ENCODE measurements around the gene PLSCR1.
A peak's percentile ranks its signal among the peaks of the same experiment; 100 is the strongest.
"Not testable (repeated sequence)": the region's sequence is repeated elsewhere in the genome, so short reads cannot be mapped to it uniquely, and the experiment has no call there.

PLSCR1 gene

DNA sequence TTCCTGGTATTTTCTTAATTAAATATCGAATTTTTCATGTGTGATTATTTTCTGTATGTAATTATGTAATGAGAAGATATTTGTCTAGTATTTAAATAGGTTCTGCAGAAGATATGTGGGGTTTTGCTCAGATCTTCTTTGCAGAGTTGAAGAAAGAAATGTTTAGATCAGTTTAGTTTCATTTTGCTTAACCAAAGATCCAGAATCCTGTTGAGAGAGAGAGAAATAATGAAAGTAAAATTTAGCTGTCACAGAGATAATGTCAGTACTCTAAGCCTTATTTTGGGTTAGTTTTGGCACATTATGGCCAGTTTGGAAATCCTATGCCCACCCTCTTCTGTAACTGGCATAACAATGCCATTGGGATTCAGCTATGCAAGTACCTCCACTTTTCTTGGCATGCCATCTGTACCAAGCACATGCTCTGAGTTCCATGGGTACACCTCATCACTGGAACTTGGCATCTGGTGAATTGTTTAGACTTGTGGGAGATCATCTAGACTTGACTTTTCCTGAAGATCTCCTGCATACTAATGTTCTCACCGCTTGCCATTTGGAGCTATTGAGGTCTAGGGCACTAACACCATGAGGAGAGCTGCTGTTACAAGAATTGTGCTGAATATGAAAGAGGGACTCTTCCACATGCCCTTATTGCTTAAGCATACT lies 30.9 kb downstream of the PLSCR1 start:
- peak; percentile 27 for DNase-seq (ENCODE audit: low read depth)

GRCh38 chr3:146511402-146512134 lies 32.8 kb downstream of the PLSCR1 start:
- DNase-seq (ENCODE audit: low read depth), result no peak

- DNase-seq (ENCODE audit: low read depth), result no peak
These were observed 36.9 kb downstream of the PLSCR1 start for GRCh38 chr3:146507331-146508120.

DNA sequence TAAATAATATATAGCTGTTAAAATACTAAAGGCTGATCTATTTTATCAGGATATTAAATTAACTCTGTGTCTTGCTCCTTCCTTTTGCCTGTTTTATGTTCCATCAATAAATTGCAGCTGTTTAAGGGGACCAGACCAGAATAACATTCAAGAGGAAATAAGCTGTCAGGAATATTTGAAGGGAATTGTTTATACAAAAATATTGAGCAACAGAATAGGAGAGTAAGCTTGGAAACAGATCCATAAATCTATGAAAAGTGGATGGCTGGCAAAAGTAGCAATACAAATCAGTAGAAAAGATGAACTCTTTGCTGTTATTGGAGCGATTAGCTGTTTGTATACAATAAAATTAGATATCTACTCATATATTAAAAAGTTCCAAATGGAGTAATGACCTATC lies 38.9 kb downstream of the PLSCR1 start:
- DNase-seq (ENCODE audit: low read depth), result no peak

DNA sequence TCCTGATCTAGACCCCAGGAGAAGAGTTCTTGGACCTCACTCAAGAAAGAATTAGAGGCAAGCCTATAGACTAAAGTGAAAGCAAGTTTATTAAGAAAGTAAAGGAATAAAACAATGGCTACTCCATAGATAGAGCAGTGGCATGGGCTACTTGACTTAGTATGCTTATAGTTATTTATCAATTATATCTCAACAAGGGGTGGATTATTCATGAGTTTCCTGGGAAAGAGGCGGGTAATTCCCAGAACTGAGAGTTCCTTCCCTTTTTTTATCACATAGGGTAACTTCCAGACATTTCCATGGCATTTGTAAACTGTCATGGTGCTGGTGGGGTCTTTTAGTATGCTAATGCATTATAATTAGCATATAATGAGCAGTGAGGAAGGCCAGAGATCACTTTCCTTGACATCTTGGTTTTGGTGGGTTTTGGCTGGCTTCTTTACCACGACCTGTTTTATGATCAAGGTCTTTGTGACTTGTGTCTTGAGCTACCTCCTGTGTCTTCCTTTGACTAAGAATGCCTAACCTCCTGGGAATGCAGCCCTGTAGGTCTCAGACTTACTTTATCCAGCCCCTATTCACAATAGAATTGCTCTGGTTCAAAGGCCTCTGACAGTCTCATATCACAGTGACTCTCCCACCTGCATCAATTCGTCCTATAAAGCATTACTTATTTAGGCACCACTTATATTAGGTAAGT lies 39.8 kb downstream of the PLSCR1 start:
- DNase-seq (ENCODE audit: low read depth), result no peak

- peak; percentile 86 for DNase-seq (ENCODE audit: low read depth)
These were observed 40.8 kb downstream of the PLSCR1 start for GRCh38 chr3:146503461-146504202.

DNA sequence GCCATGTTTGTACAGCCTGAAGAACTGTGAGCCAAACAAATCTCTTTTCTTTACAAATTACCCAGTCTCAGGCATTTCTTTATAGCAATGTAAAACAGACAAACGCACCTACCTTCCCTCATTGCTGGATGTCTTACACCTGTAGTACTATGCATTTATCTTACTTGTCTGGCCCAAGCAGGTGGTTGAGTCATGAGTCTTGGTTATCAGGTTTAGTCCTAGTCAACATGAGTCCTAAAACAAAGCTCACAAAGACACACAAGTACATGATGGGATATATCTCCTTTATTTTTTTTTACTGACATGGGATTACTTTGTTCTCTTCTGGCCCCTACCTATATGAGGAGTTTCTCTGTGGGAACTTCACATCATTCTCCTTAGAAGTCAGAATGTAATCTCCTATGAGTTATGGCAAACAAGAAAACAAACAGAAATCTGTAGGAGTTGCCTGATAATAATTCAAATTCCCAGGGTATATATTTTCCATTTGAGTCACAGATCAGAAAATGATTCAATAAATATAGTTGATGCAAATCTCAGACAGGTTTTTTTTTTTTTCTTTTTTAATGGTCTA lies 41.4 kb downstream of the PLSCR1 start:
- DNase-seq (ENCODE audit: low read depth), result peak; percentile 3

- DNase-seq (ENCODE audit: low read depth), result no peak
These were observed 42.7 kb downstream of the PLSCR1 start for GRCh38 chr3:146501752-146502151.

- no peak for DNase-seq (ENCODE audit: low read depth)
These were observed 44.7 kb downstream of the PLSCR1 start for GRCh38 chr3:146499701-146500100.

- DNase-seq (ENCODE audit: low read depth), result no peak
These were observed 46.2 kb downstream of the PLSCR1 start for GRCh38 chr3:146498002-146498736.

- DNase-seq (ENCODE audit: low read depth), result not testable (repeated sequence)
These were observed 47.1 kb downstream of the PLSCR1 start for GRCh38 chr3:146497145-146497843.

DNA sequence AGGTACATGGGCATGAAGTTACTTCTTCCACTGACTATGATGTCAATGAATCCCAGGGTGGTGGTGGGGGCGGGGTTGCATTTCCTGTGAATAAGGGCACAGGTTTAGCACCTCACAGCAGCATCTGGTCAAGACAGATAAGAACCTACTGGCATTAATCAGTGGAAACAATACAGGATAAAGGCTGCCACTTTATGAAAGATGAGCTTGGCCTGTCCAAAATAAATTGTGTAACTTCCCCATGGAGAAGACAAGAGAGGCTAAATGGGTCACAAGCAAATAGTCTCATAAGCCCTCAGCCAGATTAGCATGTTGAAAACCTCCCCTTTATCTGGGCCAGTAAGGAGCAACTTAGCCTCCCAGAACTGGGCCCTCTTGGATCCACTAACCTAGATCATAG lies 47.7 kb downstream of the PLSCR1 start:
- DNase-seq (ENCODE audit: low read depth), result no peak

DNA sequence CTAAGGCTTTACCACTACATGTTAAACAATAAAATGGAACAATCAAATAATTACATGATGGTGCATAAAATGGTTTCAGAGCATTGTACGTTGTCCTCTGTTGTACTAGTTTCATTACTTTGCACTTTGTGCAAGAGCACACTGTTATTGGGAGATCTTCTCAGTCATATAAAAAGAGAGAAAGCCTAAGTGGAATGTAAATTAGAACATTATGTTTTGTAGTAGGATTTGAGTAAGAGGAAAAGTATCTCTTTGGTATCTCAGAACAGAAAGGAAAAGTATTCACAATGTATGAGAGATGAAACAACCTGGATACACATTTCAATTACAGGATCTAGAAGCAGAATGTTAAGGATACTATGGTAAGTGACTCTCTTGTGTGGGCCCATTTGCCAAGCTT lies 48.2 kb downstream of the PLSCR1 start:
- DNase-seq (ENCODE audit: low read depth), result peak; percentile 63

- DNase-seq (ENCODE audit: low read depth), result peak; percentile 50
These were observed 50.6 kb downstream of the PLSCR1 start for GRCh38 chr3:146493761-146494160.

- DNase-seq (ENCODE audit: low read depth), result peak; percentile 42
These were observed 51.2 kb downstream of the PLSCR1 start for GRCh38 chr3:146493221-146493620.

GRCh38 chr3:146491303-146491702 lies 53.1 kb downstream of the PLSCR1 start:
- DNase-seq (ENCODE audit: low read depth), result peak; percentile 74

DNA sequence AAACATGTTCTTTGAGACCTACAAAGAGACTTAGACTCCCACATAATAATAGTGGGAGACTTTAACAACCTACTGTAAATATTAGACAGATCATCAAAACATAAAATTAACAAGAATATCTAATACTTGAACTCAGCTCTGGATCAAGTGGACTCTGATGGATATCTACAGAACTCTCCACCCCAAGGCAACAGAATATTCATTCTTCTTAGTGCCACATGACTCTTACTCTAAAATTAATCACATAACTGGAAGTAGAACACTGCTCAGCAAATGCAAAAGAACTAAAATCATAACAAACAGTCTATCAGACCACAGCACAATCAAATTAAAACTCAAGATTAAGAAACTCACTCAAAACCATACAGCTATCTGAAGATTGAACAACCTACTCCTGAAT lies 59.1 kb downstream of the PLSCR1 start:
- DNase-seq (ENCODE audit: low read depth), result no peak

GRCh38 chr3:146476094-146476740 lies 68.2 kb downstream of the PLSCR1 start:
- DNase-seq (ENCODE audit: low read depth), result no peak

DNA sequence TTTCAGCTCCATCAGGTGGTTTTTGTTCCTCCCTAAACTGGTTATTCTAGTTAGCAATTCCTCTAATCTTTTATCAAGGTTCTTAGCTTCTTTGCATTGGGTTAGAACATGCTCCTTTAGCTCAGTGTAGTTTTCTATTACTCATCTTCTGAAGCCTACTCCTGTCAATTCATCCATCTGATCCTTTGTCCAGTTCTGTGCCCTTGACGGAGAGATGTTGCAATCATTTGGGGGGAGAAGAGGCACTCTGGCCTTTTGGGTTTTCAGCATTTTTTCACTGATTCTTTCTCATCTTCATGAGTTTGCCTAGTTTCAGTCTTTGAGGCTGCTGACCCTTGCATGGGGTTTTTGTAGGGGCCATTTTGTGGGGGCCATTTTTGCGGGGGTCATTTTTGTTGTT lies 69.4 kb downstream of the PLSCR1 start:
- not testable (repeated sequence) for DNase-seq (ENCODE audit: low read depth)

All from fibroblast of gingiva (primary cell).